COLO668 (cell line): ENCODE results near the gene MAP1LC3A.
"Not testable (repeated sequence)": the region's sequence is repeated elsewhere in the genome, so short reads cannot be mapped to it uniquely, and the experiment has no call there.

ENCODE experiments used
- DNase-seq: peaks from one replicate; lab custom pipeline; 2025; ENCODE audit not compliant: unreplicated experiment; lab: John Stamatoyannopoulos, UW

Gene MAP1LC3A

DNA sequence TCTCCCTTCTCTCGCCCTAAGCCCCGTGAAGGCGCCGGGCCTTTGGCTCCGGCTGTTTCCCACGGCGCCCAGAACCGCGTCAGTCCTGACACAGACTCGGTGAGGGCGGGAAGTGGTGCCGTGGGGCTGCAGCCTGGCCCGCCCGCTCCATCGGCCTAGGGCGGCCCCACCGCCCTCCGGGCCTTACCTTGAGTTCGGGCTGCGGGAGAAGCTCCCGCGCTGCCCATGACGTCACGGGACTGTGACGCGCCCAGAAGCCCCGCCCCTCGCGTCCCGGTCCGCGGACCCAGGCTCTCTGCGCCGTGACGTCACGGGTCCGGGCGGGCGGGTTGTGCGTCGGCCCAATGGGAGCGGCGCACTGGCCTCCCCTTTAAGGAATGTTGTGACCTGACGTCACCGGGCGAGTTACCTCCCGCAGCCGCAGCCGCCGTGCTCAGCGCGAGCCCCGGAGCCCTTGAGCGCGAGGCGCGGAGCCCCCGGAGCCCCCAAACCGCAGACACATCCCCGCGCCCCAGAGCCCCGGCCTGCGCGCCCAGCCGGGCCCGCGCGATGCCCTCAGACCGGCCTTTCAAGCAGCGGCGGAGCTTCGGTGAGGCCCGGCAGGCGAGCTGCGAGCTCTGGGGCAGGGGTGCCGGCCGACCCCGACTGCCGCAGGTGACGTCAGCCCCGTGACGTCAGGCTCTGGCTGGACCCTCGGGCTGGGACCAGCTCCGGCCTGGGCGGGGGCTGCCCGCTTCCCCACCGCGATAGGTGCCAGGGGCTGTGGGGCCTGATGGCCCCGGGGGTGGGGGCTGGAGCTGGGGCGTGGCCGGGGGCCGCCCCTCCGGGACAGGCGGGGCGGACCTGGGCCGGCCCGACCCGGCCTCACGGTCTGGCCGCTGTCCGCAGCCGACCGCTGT lies at the start of gene MAP1LC3A:
Gene MAP1LC3A, plus strand, starts transcription at position 399 of the 899 bp plus-strand sequence. Its CDS starts 151 bp downstream, at position 550.
- peak; percentile 92 for DNase-seq

DNA sequence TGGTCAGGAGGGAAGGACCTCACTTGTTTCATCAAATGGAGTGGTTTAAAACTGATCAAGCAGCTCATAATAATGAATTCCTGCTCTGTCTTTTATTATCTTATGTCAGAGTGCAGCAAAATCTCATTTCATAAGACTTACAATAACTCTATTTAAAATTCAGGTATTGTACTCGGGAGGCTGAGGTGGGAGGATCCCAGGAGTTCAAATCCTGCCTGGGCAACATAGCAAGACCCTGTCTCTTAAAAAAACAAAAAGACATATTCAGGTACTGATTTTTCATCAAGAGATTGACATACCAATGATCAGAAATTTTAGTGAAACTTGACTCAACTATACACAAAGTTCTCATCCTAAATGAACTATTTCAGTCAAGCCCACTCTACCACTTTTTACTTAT lies 47.9 kb upstream of the MAP1LC3A start:
- no peak for DNase-seq

DNA sequence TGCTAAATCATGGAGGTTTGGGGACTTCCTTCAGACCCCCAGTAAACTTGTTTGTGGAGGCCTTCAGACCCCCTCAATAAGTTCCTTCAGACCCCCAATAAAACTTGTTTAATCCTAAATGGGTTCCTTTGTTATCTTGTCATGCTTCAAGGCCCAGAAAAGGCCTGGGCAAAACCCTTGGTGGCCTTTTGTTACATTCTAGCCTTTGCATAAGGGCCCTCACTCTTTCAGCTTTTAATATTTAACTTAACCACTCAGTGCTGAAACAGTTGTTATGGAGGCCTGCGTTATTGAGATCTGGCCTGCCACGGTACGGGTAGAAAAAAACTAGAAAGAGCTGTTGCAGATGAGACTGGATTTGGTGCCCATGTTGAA lies 46.6 kb upstream of the MAP1LC3A start:
- DNase-seq: no peak

DNA sequence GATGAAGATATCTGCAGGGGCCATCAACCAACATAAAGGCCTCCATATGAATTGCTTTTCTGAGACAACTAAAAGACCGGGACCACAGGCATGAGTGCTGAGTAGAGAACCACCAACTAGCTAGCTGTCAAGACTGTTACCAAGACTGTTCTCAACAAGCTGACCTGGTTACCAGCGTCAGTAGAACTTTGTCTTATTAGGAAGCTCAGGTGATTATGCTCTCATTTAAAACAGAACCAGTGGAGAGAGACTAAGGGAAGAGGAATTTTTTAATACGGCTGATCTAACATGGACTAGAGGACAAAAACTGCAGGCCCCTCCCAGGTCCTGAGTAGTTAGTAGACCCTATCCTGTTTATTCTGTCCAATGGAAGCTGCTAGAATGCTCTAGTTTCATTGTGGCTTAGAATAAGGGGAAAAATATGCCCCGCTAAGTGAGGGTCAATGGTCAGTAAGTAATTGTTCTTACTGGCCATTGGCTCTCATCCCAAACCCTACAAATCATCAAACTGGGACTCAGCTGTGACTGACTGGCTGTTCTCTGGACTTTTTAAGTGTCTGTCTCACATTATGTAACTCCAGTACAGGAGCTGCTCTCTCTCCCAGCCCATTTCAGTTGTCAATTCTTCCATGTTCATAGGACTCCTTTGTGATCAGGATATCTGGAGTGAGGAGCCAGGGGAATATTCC lies 46.1 kb upstream of the MAP1LC3A start:
- no peak for DNase-seq

DNA sequence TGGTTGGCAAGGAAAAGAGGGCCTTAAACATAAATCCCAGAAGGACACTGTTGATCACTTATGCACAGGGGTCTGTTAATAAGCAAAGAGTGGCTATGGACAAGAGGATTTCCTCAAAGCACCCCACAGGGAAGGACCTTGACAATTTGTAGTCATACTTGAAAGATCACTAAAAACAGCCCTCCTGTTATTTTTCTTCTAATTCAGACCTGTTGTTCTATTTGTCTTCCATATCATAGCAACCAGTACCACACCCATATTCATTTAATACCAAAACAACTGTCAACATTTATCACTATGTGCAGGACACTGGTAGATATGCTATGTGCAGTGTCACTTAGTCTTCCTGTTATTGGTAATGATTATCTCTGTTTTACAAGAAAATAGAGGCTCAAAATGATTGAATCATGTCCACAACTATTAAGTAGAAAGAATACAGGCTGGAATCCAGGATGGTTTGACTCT lies 45.5 kb upstream of the MAP1LC3A start:
- DNase-seq: no peak

DNA sequence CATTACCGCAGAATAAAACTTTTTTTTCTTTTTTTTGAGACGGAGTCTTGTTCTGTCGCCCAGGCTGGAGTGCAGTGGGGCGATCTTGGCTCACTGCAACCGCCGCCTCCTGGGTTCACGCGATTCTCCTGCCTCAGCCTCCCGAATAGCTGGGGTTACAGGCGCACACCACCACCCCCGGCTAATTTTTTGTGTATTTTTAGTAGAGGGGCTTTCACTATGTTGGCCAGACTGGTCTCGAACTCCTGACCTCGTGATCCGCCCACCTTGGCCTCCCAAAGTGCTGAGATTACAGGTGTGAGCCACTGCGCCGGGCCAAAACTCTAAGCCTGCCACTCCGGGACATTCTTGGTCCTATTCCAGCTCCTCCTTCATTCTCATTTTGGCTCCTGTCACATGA lies 44.5 kb upstream of the MAP1LC3A start:
- not testable (repeated sequence) for DNase-seq

DNA sequence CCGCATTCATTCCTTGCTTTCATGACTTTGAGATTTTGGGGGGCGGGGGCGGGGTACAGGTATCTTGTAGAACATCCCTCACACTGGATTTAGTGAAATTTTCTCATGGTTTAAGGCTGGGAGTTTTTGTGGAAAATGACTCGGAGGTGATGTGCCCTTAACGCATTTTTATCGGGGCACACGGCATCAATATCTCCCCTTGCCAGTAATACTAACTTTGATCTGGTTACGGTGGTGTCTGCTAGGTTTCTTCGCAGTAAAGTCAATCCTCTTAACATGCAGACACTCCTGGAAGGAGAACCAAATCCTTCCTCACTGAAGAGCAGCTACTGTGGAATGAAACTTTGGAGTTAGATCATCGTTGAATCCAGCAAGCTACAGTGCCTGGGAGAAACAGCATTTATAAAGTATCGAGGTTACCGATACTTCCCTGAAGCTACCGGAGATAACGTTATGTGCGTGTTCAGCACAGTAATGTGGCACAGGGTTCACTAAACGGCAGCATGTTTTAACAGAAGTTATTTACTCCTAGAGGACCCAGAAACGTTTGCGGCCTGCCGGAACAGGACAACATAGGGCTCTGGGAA lies 43.5 kb upstream of the MAP1LC3A start:
- no peak for DNase-seq

DNA sequence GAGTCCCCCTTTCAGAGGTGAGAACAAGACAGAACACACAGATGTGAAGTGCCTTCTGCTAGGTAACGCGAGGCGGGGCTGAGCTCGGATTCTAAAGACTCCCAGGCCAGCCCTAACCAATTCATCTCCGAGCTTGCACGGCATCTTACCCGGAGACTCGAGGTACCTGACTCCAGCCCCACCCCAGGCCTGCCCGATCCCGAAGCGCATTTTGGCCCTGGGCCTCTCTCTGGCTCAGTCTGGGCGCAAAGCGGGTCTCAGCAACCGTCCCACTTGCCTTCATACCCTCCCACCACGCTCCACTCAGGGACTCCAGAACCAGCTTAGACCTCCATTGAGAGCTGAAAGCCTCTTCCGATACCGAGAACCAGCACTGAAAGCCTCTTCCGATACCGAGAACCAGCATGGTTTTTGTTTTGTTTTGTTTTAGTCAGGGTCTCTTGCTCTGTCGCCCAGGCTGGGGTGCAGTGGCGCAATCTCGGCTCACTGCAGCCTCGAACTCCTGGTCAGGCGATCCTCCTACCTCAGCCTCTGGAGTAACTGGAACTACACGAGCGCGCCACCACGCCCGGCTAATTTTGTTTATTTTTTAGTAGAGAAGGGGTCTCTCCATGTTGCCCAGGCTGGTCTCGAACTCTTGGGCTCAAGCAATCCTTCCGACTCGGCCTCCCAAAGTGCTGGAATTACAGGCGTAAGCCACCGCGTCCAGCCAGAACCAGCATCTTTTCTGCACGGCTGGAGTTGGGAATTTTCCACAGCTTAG lies 42.9 kb upstream of the MAP1LC3A start:
- peak; percentile 82 for DNase-seq

DNA sequence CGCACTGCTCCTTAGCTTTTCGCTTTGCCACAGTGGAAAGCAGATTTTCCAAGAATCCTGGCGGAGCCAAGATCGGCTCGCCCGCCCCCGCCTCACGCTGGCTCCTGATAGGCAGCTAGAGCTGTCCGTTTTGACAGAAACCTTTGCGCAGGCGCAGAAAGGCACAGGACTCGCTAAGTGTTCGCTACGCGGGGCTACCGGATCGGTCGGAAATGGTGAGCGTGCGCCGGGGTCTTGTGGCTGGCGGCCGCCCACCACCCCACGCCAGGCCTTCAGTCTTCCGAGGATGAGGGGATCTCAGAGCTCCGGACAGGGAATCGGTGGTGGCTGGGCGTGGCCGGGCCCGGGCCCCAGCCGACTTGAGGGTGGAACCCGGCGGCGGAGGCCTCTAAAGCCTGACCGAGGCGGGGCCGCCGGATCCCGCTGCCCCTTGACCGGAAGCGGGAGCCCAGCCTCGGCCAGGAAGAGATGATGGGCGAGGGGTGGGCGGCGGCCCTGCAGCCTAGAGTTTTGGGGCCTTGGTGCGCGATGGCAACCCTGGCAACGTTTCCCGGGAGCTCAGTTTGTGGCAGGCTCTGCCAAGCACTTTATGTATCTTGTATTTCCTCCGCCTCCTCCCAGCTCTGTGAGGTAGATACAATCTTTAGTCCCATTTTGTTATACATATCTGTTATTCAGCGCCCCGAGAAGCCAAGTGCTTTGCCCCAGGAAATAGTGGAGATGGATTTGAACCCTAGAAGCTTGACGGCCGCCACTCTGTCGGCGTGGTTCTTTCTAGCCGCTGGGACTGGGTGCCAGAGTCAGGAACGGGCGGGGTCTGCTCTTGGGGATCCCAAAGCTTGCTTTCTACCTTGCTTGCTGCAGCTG lies 42.0 kb upstream of the MAP1LC3A start, which contains the start of gene DYNLRB1:
Gene DYNLRB1, plus strand, starts transcription at position 176 of the 867 bp plus-strand sequence. Its CDS starts 37 bp downstream, at position 213.
- peak; percentile 97 for DNase-seq

DNA sequence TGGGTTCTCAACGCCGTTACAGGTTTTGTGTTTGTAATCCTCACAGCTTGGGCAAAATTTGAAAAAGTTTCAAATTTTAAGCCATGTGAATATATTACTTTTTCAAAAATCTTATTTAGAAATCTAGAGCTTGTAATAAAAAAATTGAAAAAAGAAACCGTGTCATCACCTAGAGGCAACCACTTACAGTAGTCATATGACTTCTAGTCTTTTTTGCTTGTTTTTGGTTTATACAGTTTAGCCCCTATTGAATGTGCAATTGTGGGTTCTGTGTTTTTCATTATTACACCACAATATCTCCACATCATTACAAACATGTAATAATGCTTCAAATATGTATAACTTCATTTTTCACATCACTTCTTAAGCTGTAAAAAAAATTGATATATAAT lies 41.4 kb upstream of the MAP1LC3A start:
- DNase-seq: no peak

DNA sequence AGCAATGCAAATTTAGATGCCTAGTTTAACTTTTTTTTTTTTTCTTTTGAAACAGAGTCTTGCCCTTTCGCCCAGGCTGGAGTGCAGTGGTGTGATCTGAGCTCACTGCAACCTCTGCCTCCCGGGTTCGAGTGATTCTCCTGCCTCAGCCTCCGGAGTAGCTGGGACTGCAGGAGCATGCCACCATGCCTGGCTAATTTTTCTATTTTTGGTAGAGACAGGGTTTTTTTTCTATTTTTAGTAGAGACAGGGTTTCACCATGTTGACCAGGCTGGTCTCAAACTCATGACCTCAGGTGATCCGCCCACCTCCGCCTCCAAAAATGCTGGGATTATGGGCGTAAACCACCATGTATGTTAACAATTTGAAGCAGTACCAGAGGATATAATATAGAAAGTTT lies 39.7 kb upstream of the MAP1LC3A start:
- DNase-seq: not testable (repeated sequence)

DNA sequence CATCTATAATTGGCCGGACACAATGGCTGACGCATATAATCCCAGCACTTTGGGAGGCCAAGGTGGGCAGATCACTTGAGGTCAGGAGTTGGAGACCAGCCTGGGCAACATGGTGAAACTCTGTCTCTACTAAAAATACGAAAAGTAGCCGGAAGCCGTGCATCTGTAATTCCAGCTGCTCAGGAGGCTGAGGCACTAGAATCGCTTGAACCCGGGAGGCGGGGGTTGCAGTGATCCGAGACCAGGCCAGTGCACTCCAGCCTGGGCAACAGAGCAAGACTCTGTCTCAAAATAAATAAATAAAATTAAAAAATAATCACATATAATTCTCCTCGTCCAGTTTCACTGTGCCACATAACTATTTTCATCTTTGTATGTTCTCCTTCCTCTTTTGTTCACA lies 38.7 kb upstream of the MAP1LC3A start:
- not testable (repeated sequence) for DNase-seq

DNA sequence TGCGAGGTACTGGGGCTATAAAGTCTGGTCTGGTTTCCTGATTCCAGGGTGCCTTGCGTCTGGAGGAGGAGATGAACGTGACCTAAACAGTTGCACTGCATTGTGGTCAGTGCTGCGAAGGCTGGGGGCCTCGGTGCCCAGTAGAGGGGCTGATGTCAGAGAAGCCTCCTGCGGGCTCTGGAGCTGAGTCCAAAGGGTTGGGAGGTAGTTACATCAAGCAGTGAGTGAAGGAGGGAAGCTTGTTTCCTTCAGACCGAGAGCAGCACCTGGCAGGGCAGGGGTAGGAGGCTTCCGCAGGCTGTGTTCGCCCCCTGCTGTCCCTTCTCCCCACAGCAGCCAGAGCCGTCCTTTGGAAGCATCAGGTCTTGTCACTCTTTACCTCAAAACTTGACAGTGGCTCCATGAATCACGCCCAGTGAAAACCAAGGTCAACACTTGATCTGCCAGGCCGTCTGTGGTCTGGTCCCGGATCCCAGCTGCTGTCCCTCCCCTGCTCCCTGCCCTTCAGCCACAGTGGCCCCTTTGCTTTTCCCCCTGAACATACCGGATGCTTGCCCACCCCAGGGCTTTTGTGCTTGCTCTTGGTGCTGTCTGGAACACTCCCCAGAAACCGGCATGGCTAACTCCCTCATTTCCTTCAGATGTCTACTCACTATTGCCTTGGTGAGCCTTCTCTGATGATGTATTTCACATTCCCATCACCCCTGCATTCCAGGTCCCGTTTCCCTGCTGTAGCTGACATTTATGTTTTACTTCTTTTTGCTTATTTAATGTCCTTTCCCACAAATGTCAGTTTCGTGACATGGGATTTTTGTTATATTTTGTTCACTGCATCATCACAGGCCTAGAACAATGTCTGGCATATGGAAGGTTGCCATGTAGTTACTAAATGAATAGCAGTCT lies 35.3 kb upstream of the MAP1LC3A start:
- peak; percentile 56 for DNase-seq

DNA sequence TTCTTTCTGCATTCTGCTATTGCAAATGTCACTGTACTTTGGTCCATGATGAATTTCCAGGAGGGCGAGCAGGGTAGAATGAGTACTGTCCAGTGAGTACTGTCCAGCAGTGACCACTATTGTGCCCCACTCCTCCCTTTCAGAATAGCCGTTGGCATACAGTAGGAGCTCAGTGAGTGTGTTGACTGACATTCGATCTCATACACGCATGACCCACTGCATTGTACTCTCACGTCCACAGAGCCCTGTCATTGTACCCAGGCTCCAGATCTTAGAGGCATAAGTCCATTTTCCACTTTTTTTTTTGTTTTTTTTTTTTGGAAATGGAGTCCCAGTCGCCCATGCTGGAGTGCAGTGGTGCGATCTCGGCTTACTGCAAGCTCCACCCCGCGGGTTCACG lies 34.1 kb upstream of the MAP1LC3A start:
- no peak for DNase-seq

DNA sequence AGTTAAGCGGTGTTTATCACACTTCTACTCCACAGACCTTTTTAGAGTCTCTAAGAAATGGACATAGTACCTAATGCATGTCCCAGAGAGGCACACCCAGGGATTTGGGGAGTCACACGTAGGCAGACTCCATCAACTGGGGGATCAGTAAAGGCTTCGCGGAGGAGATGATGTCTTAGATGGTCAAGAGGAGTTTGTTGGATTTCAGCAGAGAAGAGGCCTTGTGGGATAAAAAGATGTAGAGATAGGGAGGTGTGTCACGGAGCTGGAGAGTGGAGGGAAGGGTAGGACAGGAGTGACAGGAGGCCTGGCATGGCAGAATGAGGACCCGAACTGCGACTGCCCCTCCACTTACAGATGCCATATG lies 33.2 kb upstream of the MAP1LC3A start:
- no peak for DNase-seq

DNA sequence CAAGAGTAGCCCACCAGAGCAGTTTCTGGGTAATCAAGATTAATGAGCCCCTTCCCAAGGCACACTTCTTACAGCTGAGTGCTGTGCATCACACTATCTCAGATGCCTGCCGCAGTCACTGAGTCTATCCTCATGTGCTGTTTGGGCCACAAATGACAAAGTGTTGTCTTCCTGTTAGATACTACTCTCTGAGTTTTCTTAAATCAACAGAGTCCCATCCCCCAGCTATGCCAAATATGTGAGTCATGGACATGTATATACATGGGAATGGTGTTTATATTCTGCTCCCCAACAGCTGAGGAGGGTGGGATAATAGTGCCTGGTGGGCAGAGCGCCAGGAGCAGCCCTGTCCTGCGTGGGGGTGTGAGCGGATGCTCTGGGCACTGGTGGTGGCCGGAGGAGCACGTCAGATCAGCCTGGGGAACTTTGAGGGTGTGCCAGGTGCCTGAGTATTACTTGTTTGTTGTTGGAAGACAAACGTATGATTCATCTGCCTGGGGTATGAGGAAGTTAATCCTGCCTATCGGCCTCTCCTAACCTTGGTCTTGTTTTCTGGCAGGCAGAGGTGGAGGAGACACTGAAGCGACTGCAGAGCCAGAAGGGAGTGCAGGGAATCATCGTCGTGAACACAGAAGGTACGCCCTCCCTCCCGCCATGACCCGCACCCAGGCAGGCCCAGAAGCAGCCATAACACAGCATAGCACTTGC lies 32.7 kb upstream of the MAP1LC3A start:
- DNase-seq: peak; percentile 83

DNA sequence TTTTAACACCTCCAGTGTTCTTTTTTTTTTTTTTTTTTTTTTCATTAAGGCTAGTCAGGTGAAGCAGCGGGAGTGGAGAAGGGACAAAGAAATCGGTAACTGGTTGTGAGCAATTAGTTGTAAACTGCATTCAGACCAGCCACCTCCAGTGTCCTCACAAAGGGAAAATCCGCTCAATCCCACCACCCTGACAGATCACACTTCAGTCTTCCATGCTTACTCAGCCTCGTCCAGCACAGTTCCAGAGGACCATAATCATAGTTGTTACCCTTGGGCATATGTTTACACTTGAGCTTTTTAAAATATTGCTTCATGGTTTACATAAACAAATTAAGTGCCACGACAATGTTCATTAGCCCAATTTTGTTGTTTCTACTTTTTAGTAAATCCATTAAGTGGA lies 32.1 kb upstream of the MAP1LC3A start:
- DNase-seq: no peak

DNA sequence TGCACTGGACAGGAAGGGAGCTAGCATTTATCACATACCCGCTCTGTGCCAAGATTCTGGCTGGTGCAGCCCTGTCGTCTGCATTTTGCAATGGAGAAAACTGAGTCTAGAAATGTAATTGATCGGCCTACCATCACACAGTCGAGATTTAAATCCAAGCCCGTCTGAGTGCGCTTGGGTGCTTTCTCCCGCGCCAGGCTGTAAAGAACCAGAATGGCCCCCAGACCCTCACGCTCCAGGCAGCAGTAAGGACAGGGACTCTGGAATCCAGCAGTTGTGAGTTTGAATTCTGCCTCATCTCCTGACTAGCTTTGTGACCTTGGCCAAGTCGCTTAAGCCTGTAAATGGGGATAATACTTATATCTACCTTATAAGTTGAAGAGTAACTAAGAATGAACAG lies 31.5 kb upstream of the MAP1LC3A start:
- DNase-seq: no peak
